HL-60/S4 treated with phorbol 12-myristate 13-acetate at 8.2 ng/mL for 4 days and 3 days (cell line): ENCODE results near the gene NOTCH1.
"Not testable (repeated sequence)": the region's sequence is repeated elsewhere in the genome, so short reads cannot be mapped to it uniquely, and the experiment has no call there.

Experiments used
- in situ Hi-C: fragments of 300-500 bp; cut with MboI; formaldehyde crosslinking; loops from 2 replicates; pipeline ENCODE4 v1.15.0; 2022; ENCODE audit warnings: low sequenced_read_pairs

Gene NOTCH1

GRCh38 chr9:136545965-136546696 is at the start of gene NOTCH1:
NOTCH1 (minus strand) TSS chr9:136546048; CDS start chr9:136545786, 262 bp downstream.
- in situ Hi-C loops = no loop called here

DNA sequence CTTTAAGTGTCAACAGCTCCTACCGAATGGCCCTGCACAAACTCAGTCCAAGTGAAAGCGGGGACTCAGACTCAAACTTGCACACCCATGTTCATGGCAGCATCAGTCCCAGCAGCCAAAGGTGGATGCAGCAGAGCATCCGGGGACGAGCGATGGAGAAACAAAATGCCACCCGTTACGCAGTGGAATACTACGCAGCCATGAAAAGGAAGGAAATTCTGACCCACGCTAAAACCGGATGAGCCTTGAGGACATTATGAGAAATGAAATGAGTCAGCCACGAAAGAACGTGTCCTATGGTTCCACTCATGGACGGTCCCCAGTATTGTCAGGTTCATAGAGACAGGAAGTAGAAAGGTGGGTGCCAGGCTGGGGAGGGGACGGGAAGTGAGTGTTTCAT is 48.6 kb upstream of the NOTCH1 start:
- in situ Hi-C loops = no loop called here

DNA sequence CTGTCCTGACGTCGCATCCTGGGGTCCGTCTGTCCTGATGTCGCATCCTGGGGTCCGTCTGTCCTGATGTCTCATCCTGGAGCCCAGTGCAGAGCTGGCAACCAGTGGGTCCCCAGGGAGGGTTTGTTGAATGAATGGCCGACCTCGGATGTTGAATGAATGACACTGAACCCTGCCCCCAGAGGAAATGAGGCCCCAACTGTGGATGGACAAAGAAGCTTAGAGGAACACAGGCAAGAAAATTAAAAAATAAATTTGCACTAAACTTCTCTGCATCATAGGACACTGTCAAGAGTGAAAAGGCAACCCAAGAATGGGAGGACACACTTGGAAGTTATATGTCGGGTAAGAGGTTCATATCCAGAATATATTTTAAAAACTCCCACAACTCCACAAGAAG is 47.7 kb upstream of the NOTCH1 start:
- in situ Hi-C loops = no loop called here

GRCh38 chr9:136592666-136593065 is 46.8 kb upstream of the NOTCH1 start:
- in situ Hi-C loops = no loop called here

GRCh38 chr9:136590821-136591752 is 45.2 kb upstream of the NOTCH1 start:
- in situ Hi-C loops = no loop called here

DNA sequence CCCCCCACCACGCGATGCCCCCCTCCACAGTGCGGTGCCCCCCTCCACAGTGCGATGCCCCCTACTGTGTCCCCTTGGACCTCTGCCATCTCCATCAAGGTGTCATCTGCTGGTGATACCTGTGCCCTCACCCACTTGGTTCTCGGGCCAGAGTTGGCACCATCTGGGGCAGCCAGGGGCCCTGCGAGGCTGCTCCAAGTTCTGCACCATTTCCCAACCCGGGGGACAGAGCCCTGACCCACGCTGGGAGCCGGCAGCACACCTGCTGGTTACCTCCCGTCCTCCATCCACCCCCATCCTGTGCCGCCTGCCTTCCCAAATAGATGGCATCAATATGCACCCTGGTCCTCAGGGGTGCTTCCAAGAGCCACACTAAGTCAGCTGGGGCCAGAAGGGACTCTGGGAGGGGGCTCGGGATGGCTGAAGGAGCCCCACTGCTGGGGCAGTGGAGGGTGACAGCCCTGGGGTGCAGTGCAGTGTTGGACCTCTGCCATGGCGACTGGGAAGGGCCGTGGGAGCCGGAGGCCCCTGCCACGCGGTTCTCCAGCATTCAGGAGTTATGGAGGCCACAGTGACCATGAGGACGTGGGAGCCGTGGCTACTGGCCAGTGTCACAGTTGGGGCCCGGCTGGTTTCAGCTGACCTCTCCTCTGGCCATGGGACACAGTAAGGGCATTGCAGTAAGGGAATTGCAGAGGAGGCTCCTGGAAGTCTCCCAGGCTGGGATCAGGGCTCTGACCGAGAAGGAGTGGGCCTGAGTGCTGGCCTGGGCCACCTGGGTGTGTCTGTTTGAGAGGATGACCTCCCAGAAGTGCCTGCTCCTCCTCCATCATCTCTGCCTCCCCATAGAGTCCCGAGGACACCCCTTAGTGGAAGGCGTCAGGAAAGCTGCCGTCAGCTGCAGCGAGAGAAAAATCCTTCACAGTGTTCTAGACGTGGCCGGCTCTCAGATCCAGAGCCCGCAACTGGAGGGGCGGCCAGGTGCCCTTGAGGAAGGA is 44.2 kb upstream of the NOTCH1 start:
- in situ Hi-C loops = no loop called here

DNA sequence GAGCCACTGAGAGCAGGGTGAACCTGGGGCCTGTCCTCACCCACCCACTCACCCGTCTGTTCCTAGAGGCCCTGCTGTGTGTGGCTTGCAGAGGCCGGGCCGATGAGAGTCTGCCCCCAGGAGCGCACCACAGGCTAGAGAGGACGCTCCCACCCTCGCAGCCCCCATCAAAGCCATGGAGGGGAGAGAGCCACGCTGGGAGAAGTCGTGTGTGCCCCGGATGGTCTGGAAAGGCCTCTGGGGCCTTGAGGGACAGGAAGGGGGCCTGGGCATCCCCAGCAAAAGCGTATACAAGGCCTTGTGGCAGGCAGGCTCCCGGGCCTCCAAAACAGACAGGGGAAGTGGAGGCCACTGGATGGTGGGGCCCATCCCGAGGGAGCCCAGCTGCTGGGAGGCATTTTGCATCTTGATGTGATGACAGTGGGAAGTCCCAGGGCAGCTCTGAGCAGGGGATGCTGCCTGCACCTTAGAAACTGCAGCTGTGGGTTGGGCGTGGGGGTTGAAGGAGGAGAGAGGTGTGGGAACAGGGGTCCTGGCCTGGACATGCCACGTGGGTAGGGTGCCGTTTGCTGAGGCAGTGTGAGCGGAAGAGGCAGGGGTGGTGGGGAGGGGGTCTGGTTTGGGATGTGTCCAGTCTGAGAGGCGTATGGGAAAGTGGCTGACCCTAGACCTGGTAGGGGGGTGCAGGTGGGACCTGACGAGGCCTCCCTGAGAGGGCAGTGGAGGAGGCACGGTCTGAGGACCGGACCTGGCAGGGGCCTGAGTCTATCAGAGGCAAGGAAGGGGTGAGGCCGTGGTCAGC is 43.0 kb upstream of the NOTCH1 start:
- in situ Hi-C loops = no loop called here

DNA sequence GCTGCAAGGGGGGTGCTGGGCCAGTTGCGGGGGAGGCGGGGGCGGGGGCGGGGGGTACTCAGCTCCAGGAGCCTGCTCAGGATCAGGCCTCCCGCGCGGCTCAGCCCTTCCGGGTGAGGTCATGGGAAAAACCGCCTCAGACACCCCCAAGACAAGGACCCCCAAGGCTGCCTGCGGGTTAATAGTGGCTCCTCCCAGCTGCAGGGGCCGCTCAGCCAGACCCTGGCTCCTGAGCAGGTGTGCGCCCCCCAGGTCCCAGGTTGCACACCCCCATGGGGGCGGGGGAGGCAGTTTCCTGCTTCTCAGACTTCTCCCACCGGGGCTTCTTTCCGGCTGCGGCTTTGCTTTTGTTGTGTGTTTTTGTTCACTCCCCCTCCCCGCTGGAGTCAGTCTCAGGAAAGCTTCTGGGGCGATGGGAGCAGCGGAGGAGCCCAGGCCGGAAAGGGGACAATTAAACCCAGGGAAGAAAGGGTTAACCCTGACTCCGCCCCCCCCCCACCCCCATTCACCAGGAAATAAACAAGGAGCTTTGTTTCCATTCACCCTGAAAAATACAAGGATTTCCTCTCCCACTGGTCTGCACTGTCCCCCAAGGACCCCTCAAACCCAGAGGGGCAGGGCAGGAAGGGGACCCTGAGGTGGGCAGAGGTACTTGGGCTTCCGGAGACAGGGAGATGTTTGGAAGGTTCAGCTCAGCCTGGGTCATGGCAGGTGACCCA is 42.3 kb upstream of the NOTCH1 start:
- in situ Hi-C loops = no loop called here

DNA sequence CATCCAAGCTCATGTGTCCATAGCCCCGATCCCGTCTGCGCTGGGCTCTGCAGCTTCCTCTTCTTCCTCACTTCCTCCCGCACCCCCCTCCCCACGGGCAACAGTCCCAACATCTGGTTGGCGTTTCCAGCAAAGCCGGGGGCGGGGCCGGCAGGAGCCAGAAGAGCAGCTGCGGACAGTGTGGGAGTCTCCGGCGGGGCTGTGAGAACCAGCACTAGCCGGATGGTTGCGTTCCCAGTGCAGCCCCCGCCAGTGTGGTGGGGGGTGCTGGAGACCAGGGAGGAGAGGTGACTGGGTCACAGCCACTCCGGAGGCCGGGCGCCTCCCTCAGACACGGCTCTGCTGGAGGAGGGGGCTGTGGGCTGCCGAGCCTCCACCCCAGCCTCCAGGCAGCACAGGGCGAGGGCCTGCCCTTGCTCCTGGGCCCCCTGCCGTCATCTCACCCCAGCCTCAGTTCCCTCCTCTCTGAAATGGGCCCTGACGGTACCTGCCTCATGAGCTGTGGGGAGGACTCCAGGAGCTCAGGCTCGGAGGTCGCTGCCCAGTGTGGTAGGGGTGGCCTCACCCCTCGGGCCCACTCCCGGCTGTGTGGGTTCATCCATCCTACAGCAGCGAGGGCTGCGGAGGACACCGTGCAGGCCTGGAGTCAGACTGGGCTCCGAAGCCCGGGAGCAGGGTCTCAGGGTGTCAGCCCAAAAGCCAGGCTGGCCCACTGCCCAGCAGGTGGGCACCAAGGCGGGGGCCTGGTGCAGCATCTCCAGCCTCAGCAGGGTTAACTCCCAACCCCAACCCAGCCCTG is 41.5 kb upstream of the NOTCH1 start:
- in situ Hi-C loops = no loop called here

- in situ Hi-C loops = no loop called here
Observed at GRCh38 chr9:136586391-136586953, 40.6 kb upstream of the NOTCH1 start.

GRCh38 chr9:136585531-136586120 is 39.8 kb upstream of the NOTCH1 start:
- in situ Hi-C loops = no loop called here

GRCh38 chr9:136584934-136585333 is 39.1 kb upstream of the NOTCH1 start:
- in situ Hi-C loops = no loop called here

GRCh38 chr9:136584401-136584932 is 38.6 kb upstream of the NOTCH1 start:
- in situ Hi-C loops = no loop called here

DNA sequence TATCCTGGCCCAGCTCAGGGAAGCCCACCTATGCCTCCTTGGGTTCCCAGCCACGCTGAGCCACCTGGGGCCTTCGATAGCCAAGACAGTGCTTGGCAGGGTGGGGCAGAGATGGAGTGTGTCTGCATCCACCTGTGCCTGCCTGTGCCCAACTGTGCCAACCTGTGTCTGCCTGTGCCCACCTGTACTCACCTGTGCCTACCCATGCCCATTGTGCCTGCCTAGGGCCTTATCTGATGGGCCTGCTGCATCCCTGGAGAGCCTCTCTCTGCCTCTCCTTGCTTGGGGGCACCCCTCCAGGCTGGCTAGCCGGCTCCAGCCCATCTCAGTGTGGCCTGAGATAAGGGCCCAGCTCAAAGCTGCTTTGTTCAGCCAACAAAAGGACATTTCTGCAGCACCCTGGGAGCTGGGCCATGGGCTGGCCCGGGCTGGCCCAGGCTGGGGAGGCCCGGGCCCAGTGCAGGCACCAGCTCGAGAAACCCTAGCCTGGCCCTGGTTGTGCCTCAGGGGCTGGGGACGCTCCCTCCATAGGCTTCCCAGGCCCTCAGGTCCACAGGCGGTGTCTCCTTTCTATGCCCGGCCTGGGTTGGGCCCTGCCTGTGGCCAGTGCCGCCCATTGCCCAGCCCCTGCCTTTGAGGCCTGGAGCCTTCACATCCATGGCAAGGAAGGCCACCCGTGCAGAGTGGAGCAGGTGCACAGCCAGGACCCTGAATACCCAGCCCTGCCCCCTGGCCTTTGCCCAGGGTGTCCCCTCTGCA is 37.3 kb upstream of the NOTCH1 start:
- in situ Hi-C loops = no loop called here

GRCh38 chr9:136581614-136582447 is 36.0 kb upstream of the NOTCH1 start:
- in situ Hi-C loops = no loop called here

DNA sequence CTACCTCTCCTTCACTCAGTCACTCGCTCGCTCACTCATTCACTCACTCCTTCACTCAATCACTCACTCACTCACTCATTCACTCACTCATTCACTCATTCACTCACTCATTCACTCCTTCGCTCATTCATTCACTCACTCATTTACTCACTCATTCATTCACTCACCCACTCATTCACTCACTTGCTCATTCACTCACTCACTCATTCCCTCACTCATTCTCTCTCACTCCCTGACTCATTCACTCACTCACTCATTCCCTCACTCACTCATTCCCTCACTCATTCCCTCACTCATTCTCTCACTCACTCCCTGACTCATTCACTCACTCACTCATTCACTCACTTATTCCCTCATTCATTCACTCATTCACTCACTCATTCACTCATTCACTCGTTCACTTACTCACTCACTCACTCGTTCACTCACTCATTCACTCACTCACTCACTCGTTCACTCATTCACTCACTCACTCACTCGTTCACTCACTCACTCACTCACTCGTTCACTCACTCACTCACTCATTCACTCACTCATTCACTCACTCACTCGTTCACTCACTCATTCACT is 33.9 kb upstream of the NOTCH1 start:
- in situ Hi-C loops = not testable (repeated sequence)
